Measurements from ENCODE around the gene PIWIL4.

- TF ChIP-seq, protein P1, sequence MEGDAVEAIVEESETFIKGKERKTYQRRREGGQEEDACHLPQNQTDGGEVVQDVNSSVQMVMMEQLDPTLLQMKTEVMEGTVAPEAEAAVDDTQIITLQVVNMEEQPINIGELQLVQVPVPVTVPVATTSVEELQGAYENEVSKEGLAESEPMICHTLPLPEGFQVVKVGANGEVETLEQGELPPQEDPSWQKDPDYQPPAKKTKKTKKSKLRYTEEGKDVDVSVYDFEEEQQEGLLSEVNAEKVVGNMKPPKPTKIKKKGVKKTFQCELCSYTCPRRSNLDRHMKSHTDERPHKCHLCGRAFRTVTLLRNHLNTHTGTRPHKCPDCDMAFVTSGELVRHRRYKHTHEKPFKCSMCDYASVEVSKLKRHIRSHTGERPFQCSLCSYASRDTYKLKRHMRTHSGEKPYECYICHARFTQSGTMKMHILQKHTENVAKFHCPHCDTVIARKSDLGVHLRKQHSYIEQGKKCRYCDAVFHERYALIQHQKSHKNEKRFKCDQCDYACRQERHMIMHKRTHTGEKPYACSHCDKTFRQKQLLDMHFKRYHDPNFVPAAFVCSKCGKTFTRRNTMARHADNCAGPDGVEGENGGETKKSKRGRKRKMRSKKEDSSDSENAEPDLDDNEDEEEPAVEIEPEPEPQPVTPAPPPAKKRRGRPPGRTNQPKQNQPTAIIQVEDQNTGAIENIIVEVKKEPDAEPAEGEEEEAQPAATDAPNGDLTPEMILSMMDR (IDR thresholded peaks at IDR 0.05; ENCODE audit: low read length), result no peak
- TF ChIP-seq EZH2 (optimal IDR thresholded peaks at IDR 0.05; ENCODE audit: low read depth, low read length) (no peak), EZH2phosphoT487 (IDR thresholded peaks at IDR 0.05; ENCODE audit: low read length) (no peak)
Measured at GRCh38 chr11:94603587-94603986, 36.4 kb downstream of the PIWIL4 start.

All from MM.1S (cell line).